ENCODE measurements around the gene MBD3.

The MBD3 gene

DNA sequence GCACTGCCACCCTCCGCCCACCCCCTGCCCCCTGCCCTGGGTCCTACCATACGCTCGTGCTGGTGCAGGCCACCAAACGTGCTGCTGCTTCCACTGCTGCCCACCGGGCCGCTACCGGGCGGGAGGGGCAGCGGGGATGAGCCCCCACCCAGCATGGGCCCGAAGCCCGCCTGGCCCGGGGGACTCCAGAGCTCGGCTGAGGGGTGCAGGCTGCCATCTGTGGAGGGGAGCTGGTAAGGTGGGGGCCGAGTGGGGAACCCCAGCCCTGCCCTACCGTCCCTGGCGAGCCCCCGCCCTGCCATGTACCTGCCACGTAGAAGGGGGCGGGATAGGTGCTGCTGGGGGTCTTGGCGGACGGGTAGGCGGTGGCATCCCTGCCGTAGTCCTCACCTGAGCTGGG lies 29.3 kb upstream of the MBD3 start:
- Histone ChIP-seq H3K9me2 (ENCODE audit: low read depth, low read length) (no peaks in the 10 kb centered on the region), H3K9ac (ENCODE audit: low read length) (no peak overlapping the region), H3K27ac (ENCODE audit: low read depth, low read length, poor library complexity, severe bottlenecking) (peak overlapping the region; percentile 73), H3K36me3 (ENCODE audit: insufficient read depth, low read length) (peaks cover 99% of the 10 kb centered on the region), H3F3A (ENCODE audit: insufficient read depth, low read length) (no peaks in the 10 kb centered on the region), H2AFZ (ENCODE audit: low read length) (no peak overlapping the region), H4K20me1 (ENCODE audit: insufficient read depth, low read length) (no peaks in the 10 kb centered on the region), H3K4me2 (ENCODE audit: low read length) (no peak overlapping the region), H3K4me3 (ENCODE audit: low read depth, low read length, poor library complexity, severe bottlenecking) (no peak overlapping the region), H3K27me3 (ENCODE audit: insufficient read depth, low read length) (no peaks in the 10 kb centered on the region), H3K9me3 (ENCODE audit: low read length) (no peaks in the 10 kb centered on the region), H3K79me2 (ENCODE audit: insufficient read depth, low read length) (no peaks in the 10 kb centered on the region), H3K4me1 (ENCODE audit: insufficient read depth, low read length, severe bottlenecking) (peaks cover 65% of the 10 kb centered on the region)
- TF ChIP-seq, protein P1, sequence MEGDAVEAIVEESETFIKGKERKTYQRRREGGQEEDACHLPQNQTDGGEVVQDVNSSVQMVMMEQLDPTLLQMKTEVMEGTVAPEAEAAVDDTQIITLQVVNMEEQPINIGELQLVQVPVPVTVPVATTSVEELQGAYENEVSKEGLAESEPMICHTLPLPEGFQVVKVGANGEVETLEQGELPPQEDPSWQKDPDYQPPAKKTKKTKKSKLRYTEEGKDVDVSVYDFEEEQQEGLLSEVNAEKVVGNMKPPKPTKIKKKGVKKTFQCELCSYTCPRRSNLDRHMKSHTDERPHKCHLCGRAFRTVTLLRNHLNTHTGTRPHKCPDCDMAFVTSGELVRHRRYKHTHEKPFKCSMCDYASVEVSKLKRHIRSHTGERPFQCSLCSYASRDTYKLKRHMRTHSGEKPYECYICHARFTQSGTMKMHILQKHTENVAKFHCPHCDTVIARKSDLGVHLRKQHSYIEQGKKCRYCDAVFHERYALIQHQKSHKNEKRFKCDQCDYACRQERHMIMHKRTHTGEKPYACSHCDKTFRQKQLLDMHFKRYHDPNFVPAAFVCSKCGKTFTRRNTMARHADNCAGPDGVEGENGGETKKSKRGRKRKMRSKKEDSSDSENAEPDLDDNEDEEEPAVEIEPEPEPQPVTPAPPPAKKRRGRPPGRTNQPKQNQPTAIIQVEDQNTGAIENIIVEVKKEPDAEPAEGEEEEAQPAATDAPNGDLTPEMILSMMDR (IDR thresholded peaks at IDR 0.05; ENCODE audit: low read length), result no peak
- no peak for TF ChIP-seq EZH2 (IDR thresholded peaks at IDR 0.05; ENCODE audit: borderline replicate concordance, low read length)

DNA sequence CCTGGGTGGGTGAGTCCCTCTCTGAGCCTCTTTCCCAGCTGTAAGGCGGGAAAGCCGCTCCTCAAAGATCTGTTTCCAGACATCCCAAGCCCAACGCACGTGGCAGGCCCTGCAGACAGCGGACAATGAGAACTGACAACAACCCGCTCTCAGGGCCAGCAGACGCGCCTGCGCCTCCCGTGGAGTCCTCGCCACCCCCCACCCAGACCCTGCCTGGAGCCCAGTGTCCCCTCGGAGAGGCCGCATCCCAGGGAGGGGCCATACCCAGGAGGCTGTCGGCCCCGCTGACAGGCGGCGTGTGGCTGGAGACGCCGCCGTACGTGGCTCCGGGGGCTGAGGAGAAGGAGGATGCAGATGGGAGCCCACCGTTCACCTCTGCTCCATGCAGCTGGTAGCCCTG lies 28.9 kb upstream of the MBD3 start:
- Histone ChIP-seq H3K4me1 (ENCODE audit: insufficient read depth, low read length, severe bottlenecking) (peaks cover 69% of the 10 kb centered on the region), H3K4me2 (ENCODE audit: low read length) (no peak overlapping the region), H3K27me3 (ENCODE audit: insufficient read depth, low read length) (no peaks in the 10 kb centered on the region), H3K36me3 (ENCODE audit: insufficient read depth, low read length) (peaks cover 100% of the 10 kb centered on the region), H2AFZ (ENCODE audit: low read length) (no peak overlapping the region), H3K27ac (ENCODE audit: low read depth, low read length, poor library complexity, severe bottlenecking) (peak overlapping the region; percentile 73), H3K9me2 (ENCODE audit: low read depth, low read length) (no peaks in the 10 kb centered on the region), H3F3A (ENCODE audit: insufficient read depth, low read length) (no peaks in the 10 kb centered on the region), H3K79me2 (ENCODE audit: insufficient read depth, low read length) (no peaks in the 10 kb centered on the region), H4K20me1 (ENCODE audit: insufficient read depth, low read length) (no peaks in the 10 kb centered on the region), H3K9ac (ENCODE audit: low read length) (no peak overlapping the region; the same call in 1 of the 2 replicates), H3K9me3 (ENCODE audit: low read length) (no peaks in the 10 kb centered on the region), H3K4me3 (ENCODE audit: low read depth, low read length, poor library complexity, severe bottlenecking) (no peak overlapping the region)
- TF ChIP-seq EZH2 (IDR thresholded peaks at IDR 0.05; ENCODE audit: borderline replicate concordance, low read length), result no peak
- TF ChIP-seq, protein P1 (IDR thresholded peaks at IDR 0.05; ENCODE audit: low read length), result no peak

DNA sequence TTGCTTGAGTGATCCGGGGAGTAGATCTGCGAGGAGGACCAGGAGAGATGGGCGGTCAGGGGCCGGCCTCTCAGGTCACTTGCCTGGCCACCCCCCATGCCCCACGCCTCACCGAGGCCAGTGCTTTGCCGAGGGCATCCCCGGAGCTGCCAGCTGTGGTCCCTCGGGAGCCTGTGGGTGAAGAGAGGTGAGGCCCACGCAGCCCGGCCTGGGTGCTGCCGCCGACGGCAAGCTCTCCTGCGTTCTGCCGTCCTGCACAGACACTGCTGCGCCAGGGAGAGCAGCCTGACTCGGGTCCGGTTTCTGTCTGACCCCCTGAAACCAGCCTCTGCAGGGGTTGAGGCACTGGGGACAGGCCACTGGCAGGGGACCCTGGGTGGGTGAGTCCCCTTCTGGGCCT lies 28.4 kb upstream of the MBD3 start:
- Histone ChIP-seq H3K9me2 (ENCODE audit: low read depth, low read length) (no peaks in the 10 kb centered on the region), H3K79me2 (ENCODE audit: insufficient read depth, low read length) (no peaks in the 10 kb centered on the region), H3K4me2 (ENCODE audit: low read length) (no peak overlapping the region; the same call in 1 of the 2 replicates), H3K36me3 (ENCODE audit: insufficient read depth, low read length) (peaks cover 100% of the 10 kb centered on the region), H3K27me3 (ENCODE audit: insufficient read depth, low read length) (no peaks in the 10 kb centered on the region), H3K4me1 (ENCODE audit: insufficient read depth, low read length, severe bottlenecking) (peaks cover 69% of the 10 kb centered on the region), H3F3A (ENCODE audit: insufficient read depth, low read length) (no peaks in the 10 kb centered on the region), H4K20me1 (ENCODE audit: insufficient read depth, low read length) (no peaks in the 10 kb centered on the region), H3K9ac (ENCODE audit: low read length) (no peak overlapping the region; the same call in 1 of the 2 replicates), H3K4me3 (ENCODE audit: low read depth, low read length, poor library complexity, severe bottlenecking) (no peak overlapping the region), H2AFZ (ENCODE audit: low read length) (no peak overlapping the region), H3K9me3 (ENCODE audit: low read length) (no peaks in the 10 kb centered on the region), H3K27ac (ENCODE audit: low read depth, low read length, poor library complexity, severe bottlenecking) (peak overlapping the region; percentile 73)
- TF ChIP-seq, protein P1 (IDR thresholded peaks at IDR 0.05; ENCODE audit: low read length), result no peak
- TF ChIP-seq EZH2 (IDR thresholded peaks at IDR 0.05; ENCODE audit: borderline replicate concordance, low read length), result no peak

All from OCI-LY1 (cell line).